Measurements from ENCODE around the gene CACNA1G. TPM values are rescaled to one million over a fixed set of nuclear protein-coding genes. Genes with fewer than 3 reads are reported as not detected.

Gene CACNA1G
- total and polyA plus RNA-seq, 9 of the 15 experiments (the other 6 are each of a cell fraction or from before 2014, with no cell fraction given): 0.01 TPM; not detected in 8

- TF ChIP-seq BRD9 (IDR thresholded peaks at IDR 0.05; ENCODE audit: low read depth, partially characterized antibody) (peak; percentile 94), CREB1 (IDR thresholded peaks at IDR 0.05) (no peak), CREB1 (CRISPR knock-in tag; IDR thresholded peaks at IDR 0.05) (no peak), NCOA6 (IDR thresholded peaks at IDR 0.05) (no peak), SMAD3 (CRISPR knock-in tag; conservative IDR thresholded peaks at IDR 0.05) (peak; percentile 60; the same call in 1 of the 2 replicates), ZNF586 (CRISPR knock-in tag; conservative IDR thresholded peaks at IDR 0.05) (no peak), NFRKB (IDR thresholded peaks at IDR 0.05; ENCODE audit: low read depth) (peak; percentile 86), ZFP30 (CRISPR knock-in tag; IDR thresholded peaks at IDR 0.05; ENCODE audit: borderline replicate concordance) (no peak), PPARD (CRISPR knock-in tag; IDR thresholded peaks at IDR 0.05) (0 out of 2 replicates have a peak, but pooled peaks have one; percentile 32), BCOR (IDR thresholded peaks at IDR 0.05) (no peak), EGR1 (conservative IDR thresholded peaks at IDR 0.05) (peak; percentile 59; the same call in 1 of the 2 replicates), CREM (IDR thresholded peaks at IDR 0.05; ENCODE audit: low read depth) (peak; percentile 38; the same call in 1 of the 2 replicates), SOX6 (IDR thresholded peaks at IDR 0.05) (peak; percentile 50; the same call in 1 of the 2 replicates), ATF3 (IDR thresholded peaks at IDR 0.05) (peak; percentile 64; the same call in 1 of the 2 replicates), ATF3 (CRISPR knock-in tag; conservative IDR thresholded peaks at IDR 0.05) (no peak), ZNF12 (CRISPR knock-in tag; IDR thresholded peaks at IDR 0.05) (no peak), RCOR1 (IDR thresholded peaks at IDR 0.05; ENCODE audit: borderline replicate concordance in 1 of 2, low read depth in 2 of 2, low read length in 2 of 2) (peak in 1 of 2 experiments; percentile 52; a peak in 2 of 4 replicates), SPI1 (IDR thresholded peaks at IDR 0.05; ENCODE audit: borderline replicate concordance, low read depth, low read length) (peak; percentile 69; the same call in 1 of the 2 replicates), NFE2L1 (tag; IDR thresholded peaks at IDR 0.05; ENCODE audit: borderline replicate concordance, low read depth) (peak; percentile 94), ZNF644 (tag; IDR thresholded peaks at IDR 0.05; ENCODE audit: low read depth) (peak; percentile 60; the same call in 1 of the 2 replicates)
- TF ChIP-seq, protein P1, sequence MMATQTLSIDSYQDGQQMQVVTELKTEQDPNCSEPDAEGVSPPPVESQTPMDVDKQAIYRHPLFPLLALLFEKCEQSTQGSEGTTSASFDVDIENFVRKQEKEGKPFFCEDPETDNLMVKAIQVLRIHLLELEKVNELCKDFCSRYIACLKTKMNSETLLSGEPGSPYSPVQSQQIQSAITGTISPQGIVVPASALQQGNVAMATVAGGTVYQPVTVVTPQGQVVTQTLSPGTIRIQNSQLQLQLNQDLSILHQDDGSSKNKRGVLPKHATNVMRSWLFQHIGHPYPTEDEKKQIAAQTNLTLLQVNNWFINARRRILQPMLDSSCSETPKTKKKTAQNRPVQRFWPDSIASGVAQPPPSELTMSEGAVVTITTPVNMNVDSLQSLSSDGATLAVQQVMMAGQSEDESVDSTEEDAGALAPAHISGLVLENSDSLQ (IDR thresholded peaks at IDR 0.05): peak; percentile 96
- TF ChIP-seq, protein P2, sequence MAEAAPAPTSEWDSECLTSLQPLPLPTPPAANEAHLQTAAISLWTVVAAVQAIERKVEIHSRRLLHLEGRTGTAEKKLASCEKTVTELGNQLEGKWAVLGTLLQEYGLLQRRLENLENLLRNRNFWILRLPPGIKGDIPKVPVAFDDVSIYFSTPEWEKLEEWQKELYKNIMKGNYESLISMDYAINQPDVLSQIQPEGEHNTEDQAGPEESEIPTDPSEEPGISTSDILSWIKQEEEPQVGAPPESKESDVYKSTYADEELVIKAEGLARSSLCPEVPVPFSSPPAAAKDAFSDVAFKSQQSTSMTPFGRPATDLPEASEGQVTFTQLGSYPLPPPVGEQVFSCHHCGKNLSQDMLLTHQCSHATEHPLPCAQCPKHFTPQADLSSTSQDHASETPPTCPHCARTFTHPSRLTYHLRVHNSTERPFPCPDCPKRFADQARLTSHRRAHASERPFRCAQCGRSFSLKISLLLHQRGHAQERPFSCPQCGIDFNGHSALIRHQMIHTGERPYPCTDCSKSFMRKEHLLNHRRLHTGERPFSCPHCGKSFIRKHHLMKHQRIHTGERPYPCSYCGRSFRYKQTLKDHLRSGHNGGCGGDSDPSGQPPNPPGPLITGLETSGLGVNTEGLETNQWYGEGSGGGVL (CRISPR knock-in tag; IDR thresholded peaks at IDR 0.05): no peak
These were observed 101.4 kb downstream of the CACNA1G start (continued) for GRCh38 chr17:50661795-50662391.
